GM04504 (cell line): ENCODE results near the gene POLE4.

Experiments used
- DNase-seq: peaks from one replicate; pipeline ENCODE4 v3.0.0-alpha.2; 2012; ENCODE audit warnings: low read depth

Gene POLE4

DNA sequence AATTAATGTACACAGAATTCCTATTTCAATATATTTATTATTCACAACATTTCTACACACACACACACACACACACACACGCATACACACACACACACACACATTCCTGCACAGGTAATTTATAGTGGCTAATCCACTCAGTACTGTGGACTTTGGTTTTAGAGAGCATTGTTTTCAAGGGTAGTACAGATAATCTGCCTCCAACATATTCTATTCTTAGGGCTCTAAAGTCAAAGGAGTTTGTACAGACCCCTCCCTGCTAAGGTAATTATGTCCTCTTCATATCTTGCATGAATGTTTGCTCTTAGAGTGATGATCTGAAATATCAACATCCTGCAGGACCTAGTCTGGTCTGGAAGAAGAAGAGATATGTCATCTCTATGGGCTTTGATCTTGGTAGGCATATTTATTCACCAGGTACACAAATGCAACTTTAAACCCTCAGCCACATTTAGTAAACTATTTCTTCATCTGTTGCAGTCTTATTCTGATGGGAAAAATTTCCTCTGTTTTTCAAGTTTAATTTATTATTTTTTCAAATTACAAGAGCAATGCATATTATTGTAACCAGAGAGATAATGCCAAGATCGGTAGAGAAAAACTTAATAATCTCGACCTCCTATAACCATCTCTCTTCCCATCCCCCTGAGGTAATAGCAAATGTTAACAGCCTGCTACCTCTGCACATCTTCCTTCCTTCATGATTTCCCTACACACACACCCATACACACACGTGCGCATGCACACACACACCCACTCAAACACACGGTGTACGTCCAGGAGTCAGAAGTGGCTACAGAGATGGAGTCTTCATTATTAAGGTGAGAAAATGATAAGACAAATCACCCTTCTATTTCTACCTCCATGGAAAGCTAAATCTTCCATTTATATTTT is 18.3 kb upstream of the POLE4 start:
- no peak for DNase-seq

DNA sequence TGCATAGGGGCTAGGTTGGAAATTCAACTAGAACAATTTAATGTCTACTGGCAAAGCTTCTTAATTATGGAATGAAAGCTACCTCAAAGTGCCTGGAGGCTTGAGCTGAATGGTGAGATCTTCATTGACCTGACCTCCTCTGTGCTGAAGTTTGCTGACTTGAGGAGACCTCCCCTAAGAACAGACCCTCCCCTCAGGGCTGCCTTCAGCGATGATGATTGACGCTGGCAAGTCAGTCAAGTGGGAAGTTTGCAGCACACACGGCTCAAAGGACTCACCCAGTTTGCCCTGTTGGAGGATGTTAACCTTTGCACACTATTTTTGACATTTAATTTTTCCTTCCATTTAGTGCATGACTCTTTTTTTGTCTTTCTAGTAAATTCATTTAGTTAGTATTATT is 17.2 kb upstream of the POLE4 start:
- DNase-seq: no peak

DNA sequence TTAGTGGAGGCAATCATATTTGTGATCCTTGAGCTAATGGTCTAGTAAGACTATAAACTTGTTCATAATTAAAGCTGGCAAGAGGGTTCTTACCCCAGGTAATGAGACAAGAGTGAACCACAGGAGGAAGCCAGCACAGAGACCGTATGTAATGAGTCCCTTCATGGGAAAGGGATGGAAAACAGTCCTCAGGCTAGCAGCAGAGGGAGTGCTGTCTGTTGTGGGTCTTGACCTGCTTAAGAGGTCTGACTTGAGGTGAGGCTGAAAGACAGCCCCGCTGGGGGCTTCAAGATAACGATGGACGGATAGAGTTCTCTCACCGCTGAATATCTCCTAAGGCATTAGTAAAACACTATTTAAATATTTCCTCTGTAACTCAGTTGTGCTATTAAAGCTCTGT is 16.2 kb upstream of the POLE4 start:
- DNase-seq: no peak

DNA sequence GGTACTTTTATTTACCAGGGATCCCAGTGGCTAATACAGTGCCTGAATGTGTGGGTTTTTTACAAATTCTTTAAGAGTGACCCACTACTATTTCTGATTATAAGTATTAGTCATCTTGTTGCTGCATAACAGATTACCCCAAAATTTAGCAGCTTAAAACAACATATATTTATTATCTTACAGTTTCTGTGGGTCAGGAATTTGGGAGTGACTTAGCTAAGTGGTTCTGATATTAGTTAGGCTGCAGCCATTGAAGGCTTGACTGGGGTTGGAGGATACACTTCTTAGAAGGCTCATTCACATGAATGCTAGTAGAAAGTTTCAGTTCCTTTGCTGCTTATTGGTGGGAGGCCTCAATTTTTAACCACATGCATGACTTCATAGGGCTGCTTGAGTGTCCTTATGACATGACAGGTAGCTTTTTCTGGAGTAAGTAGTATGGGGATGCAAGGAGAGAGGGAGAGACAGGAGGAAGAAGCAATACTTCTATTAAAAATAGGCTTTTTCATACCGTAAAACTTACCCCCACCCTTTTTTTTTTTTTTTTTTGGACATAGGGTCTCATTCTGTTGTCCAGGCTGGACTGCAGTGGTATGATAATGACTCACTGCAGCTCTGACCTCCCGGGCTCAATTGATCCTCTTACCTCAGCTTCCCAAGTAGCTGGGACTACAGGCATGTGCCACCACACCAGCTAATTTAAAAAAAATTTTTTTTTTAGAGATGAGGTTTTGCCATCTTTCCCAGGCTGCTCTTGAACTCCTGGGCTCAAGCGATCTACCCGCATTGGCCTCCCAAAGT is 13.3 kb upstream of the POLE4 start:
- no peak for DNase-seq

DNA sequence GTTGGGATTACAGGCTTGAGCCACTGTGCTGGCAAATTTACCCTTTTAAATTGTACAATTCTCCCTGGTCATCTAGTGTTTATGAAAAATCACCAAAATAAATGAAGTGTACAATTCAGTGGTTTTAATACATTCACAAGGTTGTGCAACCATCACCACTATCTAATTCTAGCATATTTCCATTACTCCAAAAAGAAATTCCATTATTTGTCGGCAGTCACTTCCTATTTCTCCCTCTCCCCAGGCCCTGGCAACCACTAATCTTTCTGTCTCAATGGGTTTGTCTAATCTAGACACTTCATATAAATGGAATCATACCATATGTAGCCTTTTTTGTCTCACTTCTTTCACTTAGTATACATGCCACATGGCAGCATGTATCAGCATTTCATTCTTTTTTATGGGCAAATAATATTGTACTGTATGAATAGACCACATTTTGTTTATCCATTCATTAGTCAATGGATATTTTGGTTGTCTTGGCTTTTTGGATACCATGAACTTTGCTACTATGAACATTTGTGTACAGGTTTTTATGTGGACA is 12.6 kb upstream of the POLE4 start:
- no peak for DNase-seq

DNA sequence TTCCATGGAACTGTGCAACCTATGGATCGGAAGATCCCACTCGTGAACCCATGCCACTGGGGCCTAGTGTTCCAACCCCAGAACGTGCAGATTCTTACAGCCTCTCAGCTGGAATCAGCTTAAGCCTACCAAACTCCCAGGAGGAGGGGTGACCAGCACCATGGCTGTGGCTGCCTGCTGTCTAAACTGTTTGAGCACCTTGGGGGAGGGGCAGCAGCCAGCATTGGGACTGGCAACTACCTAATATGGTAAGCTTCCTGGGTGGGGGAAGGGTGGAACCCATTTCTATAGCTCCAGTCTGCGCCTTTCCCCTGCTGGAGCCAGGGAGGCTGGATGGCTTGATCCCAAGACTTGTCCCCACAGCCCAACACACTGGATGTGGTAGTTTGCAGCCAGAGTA is 10.7 kb upstream of the POLE4 start:
- no peak for DNase-seq

DNA sequence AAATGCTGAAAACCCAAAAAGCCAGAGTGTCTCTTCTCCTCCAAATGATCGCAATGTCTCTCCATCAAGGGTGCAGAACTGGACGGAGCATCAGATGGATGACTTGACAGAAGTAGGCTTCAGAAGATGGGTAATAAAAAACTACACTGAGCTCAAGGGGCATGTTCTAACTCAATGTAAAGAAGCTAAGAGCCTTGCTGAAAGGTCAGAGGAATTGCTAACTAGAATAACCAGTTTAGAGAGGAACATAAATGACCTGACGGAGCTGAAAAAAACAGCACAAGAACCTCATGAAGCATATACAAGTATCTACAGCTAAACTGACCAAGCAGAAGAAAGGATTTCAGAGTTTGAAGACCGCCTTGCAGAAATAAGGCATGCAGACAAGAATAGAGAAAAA is 9.7 kb upstream of the POLE4 start:
- no peak for DNase-seq

DNA sequence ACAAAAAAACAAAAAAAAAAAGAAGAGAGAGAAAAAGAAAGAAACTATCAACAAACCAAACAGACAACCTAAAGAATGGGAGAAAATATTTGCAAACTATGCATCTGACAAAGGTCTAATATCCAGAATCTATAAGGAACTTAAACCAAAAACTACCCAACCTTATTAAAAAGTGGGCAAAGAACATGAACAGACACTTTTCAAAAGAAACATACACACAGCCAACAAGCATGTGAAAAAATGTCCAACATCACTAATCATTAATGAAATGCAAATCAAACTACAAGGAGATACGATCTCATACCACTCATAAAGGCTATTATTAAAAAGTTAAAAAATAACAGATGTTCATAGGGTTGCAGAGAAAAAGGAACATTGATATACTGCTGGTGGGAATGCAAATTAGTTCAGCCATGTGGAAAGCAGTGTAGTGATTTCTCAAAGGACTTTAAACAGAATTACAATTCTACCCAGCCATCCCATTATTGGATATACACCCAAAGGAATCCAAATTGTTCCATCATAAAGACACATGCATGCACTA is 7.2 kb upstream of the POLE4 start:
- no peak for DNase-seq

DNA sequence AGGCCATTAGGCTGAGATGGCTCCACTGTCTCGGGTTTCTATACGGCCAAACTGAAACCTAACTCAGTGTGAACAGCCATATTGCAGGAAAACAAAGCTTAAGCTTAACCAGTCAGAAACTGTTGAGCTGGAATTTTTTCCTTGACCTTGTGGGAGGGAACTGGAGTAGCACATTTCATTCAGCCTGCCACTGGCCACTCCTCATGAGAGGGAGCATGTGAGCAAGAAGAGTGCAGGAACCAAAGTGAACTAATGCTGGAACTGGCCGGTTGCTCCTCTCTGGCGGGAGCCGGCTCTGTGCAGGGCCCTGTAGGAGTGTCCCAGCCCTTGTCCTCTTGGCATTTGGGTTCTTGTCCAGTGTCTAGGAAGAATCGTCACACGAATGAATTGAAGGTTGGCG is 5.9 kb upstream of the POLE4 start:
- no peak for DNase-seq

DNA sequence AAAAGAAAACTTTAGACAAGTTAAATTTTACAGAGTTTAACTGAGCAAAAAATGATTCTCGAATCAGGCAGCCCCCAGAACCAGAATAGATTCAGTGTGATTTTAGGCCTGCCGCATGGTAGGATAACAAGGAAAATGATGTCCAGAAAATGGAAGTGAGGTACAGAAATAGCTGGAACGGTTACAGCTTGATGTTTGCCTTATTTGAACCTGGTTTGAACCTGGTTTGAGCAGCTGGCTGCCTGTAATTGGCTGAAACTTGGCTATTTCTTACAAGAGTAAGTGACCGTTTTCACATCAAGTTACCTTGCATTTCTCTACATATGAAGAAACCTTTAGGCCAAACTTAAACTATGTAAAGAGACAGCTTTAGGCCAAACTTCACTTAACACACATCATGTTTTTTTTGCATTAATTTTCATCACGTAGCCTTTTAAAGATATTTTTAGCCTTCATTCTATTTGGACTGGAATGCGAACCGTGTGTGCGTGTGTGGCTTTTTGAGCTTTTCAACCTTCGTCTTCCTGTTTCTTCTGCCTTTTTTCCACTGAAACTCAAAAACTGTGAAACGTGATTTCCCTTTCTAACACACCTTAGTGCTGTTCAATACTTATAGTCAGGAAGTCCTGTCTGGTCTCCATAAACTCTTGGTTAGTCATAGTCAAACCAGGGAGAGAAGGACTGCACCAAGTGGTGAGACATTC is 4.5 kb upstream of the POLE4 start:
- no peak for DNase-seq

DNA sequence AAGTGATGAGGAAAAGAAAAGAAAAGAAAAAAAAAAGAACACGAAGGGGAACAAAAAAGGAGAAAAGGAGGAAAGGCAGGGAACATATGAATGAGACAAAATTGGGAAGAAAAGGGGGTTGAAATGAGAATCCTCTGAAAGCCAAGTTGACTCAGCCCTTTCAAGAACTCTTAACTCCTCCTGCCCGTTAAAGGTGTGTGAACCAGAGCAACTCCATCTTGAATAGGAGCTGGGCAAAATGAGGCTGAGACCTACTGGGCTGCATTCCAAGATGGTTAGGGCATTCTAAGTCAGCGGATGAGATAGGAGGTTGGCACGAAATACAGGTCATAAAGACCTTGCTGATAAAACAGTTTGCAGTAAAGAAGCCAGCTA is 4.0 kb upstream of the POLE4 start:
- no peak for DNase-seq

DNA sequence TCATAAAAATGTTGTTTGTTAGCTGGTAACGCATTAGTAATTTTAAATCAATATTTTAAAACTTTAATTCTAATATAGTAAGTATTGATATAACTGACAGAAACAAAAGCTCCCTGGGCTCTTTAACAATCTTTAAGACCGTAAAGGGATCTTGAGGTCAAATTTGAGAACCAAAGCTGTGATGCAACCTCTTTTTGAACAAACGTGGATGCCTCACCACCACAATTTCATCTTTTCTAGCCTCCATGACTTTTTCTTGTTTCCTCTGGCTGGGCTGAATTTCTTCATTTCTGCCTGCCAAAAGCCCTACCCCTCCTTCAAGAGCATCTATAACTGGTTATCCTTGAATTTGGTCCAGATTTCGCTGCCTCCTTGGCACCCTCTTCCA is 563 bp upstream of the POLE4 start:
- DNase-seq: no peak

DNA sequence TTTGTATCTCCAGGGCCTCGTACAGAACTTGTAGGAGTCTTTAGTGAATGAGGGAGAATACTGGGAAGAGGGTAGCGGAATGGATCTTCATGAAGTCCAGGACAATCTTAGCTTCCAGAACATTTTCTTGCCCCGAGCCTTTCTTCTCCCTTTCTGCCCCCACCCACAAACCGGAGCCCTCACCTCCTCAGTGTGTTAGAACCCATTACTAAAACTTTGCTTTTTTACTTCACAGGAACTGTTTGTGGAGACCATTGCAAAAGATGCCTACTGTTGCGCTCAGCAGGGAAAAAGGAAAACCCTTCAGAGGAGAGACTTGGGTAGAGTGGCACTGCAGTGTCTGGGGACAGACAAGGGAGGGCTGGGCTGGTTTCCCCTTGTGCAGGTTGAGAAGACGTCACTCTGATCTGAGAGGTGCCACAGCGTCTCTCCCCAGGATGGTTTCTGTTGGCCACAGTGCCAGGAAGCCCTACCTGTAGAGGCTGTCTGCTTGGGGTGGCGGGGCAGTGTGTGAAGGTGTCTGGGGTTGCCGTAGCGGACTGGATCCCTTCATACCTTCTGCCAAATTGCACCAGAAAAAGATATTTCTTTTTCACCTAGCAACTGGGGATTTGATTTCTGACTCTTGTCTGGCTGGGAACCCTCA is 786 bp downstream of the POLE4 start:
- DNase-seq: no peak

DNA sequence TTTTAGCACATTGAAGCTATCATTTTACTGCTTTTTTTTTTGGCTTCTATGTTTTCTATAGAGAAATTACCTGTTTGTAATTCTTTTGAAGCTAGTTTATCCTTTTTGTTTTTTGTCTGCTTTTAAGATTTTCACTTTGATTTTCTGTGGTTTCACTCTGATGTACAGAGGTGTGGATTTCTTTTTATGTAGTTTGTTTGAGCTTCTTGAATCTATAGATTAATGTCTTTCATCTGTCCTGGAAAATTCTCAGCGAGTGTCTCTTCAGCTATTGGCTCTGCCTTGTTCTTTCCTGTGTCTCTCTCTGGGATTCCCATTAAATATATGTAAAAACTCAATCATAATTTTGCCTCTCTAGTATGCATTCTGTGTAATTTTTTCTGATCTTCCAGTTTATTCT is 8.4 kb downstream of the POLE4 start:
- no peak for DNase-seq

DNA sequence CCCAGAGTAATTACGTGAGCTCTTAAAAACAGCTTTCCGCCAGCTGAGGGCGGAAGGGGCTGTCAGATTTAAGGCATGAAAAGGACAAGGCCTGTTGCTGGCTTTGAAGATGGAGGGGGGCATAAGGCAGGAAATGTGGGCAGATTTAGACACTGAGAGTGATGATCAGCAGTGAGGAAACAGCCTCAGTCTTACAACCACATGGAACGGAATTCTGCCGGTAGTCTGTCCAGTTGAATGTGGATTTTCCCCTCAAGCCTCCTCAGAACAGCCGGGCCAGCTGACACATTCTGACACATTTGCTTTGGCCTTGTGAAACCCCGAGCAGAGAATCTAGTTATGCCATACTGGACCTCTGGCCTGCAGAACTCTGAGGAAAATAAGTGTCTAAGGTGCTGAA is 16.6 kb downstream of the POLE4 start:
- no peak for DNase-seq

DNA sequence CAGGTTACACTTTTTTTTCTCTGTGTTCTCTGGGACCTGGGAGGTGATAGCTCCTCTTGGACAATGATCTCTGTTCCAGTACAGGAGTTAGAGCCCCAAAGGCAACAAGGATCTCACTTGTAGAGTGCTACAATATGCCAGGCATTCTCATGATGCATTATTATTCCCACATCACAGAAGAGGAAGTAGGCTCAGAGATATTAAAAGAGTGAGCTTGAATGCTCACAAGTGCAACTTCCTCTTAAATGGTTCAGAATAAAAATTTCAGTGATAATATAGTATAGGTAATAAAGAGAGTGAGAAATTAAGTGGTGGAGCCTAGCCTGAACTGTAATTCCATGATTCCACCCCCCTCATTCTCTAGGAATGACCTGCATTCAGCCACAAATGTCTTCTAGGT is 21.4 kb downstream of the POLE4 start:
- DNase-seq: no peak

DNA sequence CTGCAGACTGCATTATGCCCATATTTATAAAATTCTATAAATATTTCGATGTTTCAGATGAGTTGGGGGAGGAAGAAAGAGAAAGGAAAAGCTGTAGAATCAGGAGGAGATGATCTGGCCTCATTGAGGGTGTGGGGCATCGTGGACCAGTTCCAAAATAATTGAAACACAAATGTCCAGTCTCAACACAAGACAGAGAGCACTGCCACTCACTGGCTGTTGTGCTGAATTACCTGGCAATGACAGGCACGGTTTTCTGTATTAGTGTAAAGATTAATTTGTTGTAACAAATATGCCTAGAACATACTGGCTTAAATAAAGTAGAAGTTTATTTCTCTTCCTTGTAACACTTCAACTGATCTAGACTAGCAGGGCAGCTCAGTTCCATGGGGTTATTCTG is 24.1 kb downstream of the POLE4 start:
- DNase-seq: no peak

DNA sequence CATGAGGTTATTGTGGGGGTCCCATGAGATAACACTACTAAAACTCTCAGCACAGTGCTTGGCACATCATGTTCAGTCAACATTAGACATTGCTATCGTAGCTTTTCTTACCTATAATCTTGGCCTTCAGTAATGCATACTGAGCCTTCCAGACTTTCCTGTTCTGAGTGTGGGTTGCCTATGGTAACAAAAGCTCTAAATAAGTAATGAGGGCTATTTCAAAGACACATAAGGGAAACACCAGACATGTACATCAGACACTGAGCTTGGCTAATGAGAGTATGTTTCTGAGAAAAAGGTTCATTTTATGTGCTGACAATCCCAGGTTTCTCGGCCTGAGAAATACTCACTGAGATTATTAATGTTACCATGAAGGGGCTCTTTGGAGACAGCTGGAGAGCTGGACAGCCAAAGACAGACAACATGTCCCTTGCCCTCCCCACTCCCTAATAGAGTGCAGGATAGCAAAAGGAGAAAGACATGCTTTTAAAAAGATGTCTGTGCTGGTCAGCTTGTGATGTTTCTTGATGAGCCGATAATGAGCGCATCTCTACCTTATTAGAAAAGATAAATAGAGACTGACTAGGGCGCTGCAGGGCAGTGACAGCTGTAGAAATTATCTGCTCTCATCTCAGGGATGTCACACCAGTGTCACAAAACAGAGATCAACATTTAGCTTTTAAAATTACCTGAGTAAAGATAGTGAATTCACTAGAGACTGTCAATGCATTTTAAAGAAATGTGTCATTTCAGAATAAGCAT is 25.4 kb downstream of the POLE4 start:
- no peak for DNase-seq

DNA sequence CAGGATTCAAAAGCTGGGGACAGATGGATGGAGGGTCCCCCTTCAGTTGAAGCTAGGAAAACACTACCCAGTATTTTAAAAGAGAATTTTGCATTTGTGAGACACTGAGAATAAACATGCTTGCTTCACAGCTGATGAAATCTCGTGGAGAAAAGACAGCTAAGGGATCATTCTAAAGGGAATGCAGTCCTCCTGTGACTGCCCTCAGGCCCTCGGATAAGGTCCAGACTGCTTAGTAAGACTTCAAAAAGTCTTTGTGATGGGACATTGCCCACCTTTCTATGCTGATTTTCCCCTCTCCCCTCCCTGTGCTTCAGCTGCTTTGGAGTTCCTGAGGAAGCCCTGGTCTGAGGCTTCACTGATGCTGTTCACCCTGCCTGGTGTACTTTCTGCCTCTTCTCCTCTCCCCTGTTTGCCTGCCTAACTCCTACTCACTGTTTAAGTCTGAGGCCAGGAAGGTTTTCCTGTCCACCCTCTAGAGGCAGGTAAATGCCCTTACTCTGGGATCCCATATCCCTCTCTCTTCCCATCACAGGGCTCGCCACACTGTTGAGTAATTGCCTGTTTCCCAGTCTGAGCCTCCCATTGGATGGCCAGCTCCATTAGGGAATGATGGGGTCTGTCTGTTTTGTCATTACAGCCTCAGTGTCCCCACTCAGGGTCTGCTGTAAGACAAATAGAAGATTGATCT is 26.6 kb downstream of the POLE4 start:
- DNase-seq: no peak

DNA sequence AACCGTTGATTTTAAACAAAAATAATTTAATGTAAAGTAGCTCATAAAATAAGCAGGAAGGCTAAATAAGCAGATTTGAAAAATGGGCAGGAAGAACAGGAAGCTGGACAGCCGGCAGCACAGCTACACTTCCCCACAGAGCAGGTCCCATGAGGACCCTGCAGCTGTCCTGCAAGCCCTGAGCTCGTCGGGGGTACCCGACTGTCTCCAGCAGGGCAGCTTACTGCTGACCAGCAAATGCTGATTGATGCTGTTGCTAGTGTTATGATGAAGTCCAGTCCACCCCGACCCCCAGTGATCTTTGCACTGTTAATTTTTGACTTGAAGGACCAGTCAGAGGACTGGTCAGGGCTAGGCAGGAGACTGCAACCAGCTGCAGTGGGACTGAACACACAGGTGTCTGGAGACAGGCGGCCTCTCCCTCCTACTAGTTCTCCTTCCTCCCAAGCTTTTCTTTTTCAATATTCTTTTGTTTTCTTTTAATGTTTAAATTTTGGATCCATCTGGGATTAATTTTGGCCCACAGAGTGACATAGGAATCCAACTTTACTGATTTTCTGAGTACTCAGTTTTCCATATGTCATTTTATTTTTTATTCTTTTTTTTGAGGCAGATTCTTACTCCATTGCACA is 27.7 kb downstream of the POLE4 start:
- no peak for DNase-seq
